Measurements from ENCODE around the gene STK17B. TPM values are rescaled to one million over a fixed set of nuclear protein-coding genes. Genes with fewer than 3 reads are reported as not detected.
"Not testable (repeated sequence)": the region's sequence is repeated elsewhere in the genome, so short reads cannot be mapped to it uniquely, and the experiment has no call there.

The STK17B gene
- total RNA-seq, 1 donor from 2014 or later = 15.7 TPM

DNA sequence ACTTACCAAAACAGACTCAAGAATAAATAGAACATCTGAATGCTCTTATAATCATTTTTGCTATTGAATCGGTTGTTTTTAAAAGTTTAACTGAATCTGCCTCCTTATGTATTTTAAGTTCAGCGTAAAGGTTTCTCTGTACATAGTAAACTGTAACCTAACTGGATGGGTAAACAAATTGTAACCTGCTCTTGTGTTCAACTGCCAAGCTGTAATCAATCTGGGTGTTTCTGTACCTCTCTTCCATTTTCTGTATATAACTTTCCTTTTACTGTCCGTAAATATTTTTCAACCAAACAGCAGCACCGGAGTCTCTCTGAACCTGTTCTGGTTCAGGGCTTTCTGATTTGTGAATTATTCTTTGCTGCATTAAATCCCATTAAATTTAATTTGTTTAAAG lies 75.1 kb downstream of the STK17B start:
- no peak for TF ChIP-seq CTCF (conservative IDR thresholded peaks at IDR 0.05; ENCODE audit: low read depth, low read length)
- no peak for DNase-seq (ENCODE audit: low read depth)

GRCh38 chr2:196089448-196089847 lies 81.9 kb downstream of the STK17B start:
- H3K4me3 ChIP-seq (ENCODE audit: low read depth, low read length); DNase-seq (ENCODE audit: low read depth): not testable (repeated sequence)

More for the DNA sequence above, 75.1 kb downstream of the STK17B start:
- no peak overlapping the region for H3K4me3 ChIP-seq (ENCODE audit: low read depth, low read length)

DNA sequence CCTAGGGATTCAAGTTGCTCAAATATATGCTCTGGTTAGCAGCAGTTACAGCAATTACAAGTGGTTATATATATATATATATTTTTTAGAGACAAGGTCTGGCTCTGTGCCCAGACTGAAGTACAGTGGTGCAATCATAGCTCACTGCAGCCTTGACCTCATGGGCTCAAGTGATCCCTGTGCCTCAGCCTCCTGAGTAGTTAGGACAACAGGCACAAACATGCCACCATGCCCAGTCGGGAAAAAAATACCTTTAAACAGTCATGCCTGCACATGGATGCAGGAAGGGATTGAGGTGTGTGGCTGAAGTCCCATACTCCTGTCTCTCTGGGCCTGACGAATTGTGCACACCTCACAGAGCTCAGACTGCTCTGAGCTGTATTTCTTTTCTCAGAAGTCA lies 83.2 kb downstream of the STK17B start:
- TF ChIP-seq CTCF (conservative IDR thresholded peaks at IDR 0.05; ENCODE audit: low read depth, low read length) = no peak
- DNase-seq (ENCODE audit: low read depth) = no peak
- H3K4me3 ChIP-seq (ENCODE audit: low read depth, low read length) = no peak overlapping the region

DNA sequence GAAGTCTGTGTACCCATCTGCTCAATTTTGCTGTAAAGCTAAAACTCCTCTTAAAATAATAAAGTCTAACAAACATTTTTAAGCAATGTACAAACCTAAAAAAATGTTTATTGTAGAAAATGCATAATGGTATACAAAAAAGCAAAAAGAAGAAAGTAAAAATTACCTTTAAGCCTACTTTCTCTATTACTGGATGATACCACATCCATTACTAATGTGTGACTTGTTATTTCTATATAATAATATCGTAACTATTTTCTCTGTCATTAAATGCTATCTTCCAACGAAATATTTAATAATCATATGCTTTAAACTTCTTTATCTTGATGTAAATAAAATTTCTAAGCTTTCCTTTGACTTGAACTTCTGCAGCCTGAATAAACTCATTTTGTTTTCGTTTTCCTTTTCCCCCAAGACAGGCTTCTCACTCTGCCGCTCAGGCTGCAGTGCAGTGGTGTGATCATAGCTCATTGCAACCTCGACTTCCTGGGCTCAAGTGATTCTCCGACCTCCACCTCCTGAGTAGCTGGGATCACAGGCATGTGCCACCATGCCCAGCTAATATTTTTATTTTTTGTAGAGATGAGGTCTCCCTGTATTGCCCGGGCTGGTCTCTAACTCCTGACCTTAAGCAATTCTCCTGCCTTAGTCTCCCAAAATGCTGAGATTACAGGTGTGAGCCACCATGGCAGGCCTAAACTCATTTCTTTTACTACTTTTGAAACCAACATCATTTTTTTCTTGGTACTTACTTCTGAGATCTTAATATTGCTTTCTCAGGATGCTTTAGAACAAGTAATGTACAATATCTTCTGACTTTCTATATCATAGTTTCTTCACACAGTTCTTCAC lies 84.6 kb downstream of the STK17B start:
- no peak for DNase-seq (ENCODE audit: low read depth)
- TF ChIP-seq CTCF (conservative IDR thresholded peaks at IDR 0.05; ENCODE audit: low read depth, low read length) = no peak
- H3K4me3 ChIP-seq (ENCODE audit: low read depth, low read length) = no peak overlapping the region

DNA sequence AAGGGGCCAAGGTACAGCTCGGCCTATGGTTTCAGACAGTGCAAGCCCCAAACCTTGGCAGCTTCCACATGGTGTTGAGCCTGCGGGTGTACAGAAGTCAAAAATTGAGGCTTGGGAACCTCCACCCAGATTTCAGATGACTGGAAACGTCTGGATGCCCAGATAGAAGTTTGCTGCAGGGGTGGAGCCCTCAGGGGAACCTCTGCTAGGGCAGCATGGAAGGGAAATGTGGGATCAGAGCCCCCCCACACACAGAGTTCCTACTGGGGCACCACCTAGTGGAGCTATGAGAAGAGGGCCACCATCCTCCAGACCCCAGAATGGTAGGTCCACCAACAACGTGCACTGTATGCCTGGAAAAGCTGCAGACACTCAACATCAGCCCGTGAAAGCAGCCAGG lies 87.8 kb downstream of the STK17B start:
- DNase-seq (ENCODE audit: low read depth) = no peak
- TF ChIP-seq CTCF (conservative IDR thresholded peaks at IDR 0.05; ENCODE audit: low read depth, low read length) = no peak
- H3K4me3 ChIP-seq (ENCODE audit: low read depth, low read length) = no peak overlapping the region

Other genes starting within 250 kb of the STK17B start
- 0.06 and 0.29 TPM in 2 replicates for gene DNAH7, start 102.7 kb downstream of the STK17B start, total RNA-seq